Left colon (tissue), 2 donors: ENCODE results near the gene TGM1. TPM values are rescaled to one million over a fixed set of nuclear protein-coding genes. Genes with fewer than 3 reads are reported as not detected.
"Not testable (repeated sequence)": the region's sequence is repeated elsewhere in the genome, so short reads cannot be mapped to it uniquely, and the experiment has no call there.

Experiments used
- ATAC-seq: fragments of 200-7000 bp; cut with Tn5 transposase; one replicate; pipeline ENCODE4 v1.9.1; 2020; ENCODE audit warnings: mild to moderate bottlenecking, moderate library complexity
- DNase-seq, 2 donors: peaks; one replicate each; pipeline ENCODE4 v3.0.0-alpha.2; 2020
- intact Hi-C, 2 donors: fragments of 100-400 bp; cut with DNase I in 1 of 2; cut with micrococcal nuclease in 1 of 2; formaldehyde crosslinking; loops; one replicate each; pipeline versions ENCODE4 v1.11.2 to v1.14.0; 2022; cut with DNase I, micrococcal nuclease
- total RNA-seq, 2 donors: library from RNA; stranded (reverse); fragmentation: NEBNext Ultra II Directional; extraction: Animal tissue kit (Norgen Biotek cat#: 25700); gene quantifications; one replicate each; pipeline ENCODE4 v1.2.1, GENCODE V29; 2021
- donor health status: DM: no; HTN: no; CAD: no.
- donor health status: DM: yes; HTN: yes; CAD: no.

Gene TGM1
- total RNA-seq, 2 donors from 2014 or later: 2.3 to 2.9 TPM

GRCh38 chr14:24222987-24223386 is 40.0 kb downstream of the TGM1 start:
- DNase-seq, ATAC-seq, intact Hi-C loops: not testable (repeated sequence)

- ATAC-seq (no peak), DNase-seq (no peak)
- intact Hi-C loops: no loop called here
These were observed 43.5 kb downstream of the TGM1 start for GRCh38 chr14:24219521-24219920.

GRCh38 chr14:24219080-24219479 is 43.9 kb downstream of the TGM1 start:
- DNase-seq: no peak
- no peak for ATAC-seq
- intact Hi-C loops: no loop called here

DNA sequence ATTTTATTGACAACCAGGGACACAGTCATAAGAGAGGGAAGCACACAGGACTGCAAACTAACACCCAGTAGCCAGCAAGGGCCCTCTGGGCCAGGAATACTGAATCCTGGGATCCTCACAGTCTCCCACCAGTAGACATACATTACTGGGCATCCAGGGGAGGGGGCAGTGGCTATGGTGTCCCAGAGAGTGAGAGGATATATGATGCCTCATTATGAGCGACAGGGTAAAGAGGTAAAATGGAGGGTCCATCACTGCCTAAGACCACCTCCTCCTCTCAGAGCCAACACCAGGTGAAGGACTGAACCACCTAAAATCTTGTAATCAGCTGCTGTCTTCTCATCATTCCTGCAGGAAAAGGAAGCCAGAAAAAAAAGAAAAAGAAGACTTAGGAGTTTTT is 46.1 kb downstream of the TGM1 start:
- DNase-seq, ATAC-seq, intact Hi-C loops: not testable (repeated sequence)

- no peak for ATAC-seq
These were observed 46.7 kb downstream of the TGM1 start for GRCh38 chr14:24216345-24216699.

GRCh38 chr14:24215495-24216344 is 47.3 kb downstream of the TGM1 start, which contains the start of gene MDP1:
Gene MDP1 (minus strand): TSS chr14:24216066. CDS start chr14:24215955, 111 bp downstream.
- peak; percentile 76 for ATAC-seq
- peak; percentile 85 to 90 for DNase-seq

More at GRCh38 chr14:24216345-24216699, 46.7 kb downstream of the TGM1 start:
- DNase-seq: no peak
- intact Hi-C loops: no loop called here

GRCh38 chr14:24213866-24214662 is 48.9 kb downstream of the TGM1 start:
- intact Hi-C loops: no loop called here
- DNase-seq (no peak), ATAC-seq (no peak)

More at GRCh38 chr14:24215495-24216344, 47.3 kb downstream of the TGM1 start, which contains the start of gene MDP1:
- intact Hi-C loops: no loop called here

DNA sequence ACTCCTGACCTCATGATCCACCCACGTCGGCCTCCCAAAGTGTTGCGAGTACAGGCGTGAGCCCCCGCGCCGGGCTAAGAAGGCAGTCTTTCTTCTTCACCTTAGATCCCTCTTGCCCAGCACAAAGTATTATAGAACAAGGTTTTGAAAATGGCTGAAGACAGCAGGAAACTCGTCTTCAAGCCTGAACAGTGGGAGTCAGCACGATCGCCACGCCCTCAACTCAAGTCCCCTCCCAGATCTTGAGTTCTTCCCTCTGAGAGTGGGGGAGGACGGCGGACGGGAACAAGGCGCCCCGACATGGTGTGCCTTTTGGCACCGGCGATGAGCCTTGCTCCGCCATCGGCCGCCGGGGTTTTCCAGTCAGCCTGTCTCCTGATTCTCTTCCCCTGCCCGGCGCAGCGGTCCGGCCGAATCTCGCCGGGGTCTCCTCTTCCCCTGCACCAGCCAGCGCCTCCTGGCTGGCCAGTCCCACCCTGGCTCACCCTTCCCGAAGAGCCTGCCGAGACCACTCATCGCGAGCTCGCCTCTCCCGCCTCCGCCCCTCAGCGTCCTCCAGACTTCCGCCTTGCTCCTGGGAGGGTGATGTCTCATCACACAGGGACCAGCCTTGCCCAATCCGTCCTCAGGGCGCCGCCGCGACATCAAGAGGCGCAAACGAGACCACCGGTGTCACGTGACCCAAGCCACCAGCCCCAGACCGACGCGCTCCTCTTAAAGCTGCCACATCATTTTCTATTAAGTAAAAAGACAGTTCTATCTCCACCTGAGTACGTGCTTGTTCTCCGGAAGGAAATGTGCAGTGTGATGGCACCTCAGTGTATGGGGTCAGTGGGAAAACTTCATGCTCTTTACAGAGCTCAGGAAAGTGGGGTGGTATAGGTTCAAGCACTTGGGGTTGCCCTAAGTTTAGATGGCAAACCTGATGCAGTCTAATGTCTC is 49.8 kb downstream of the TGM1 start, which contains the start of gene CHMP4A:
CHMP4A (minus strand) TSS at position 565 of the 942 bp plus-strand sequence; CDS start at position 516, 49 bp downstream.
- peak; percentile 97 to 99 for DNase-seq
- intact Hi-C loops: no loop called here

GRCh38 chr14:24211311-24211710 is 51.7 kb downstream of the TGM1 start:
- no peak for ATAC-seq
- intact Hi-C loops: no loop called here
- no peak for DNase-seq

More for the DNA sequence above, 49.8 kb downstream of the TGM1 start, which contains the start of gene CHMP4A:
- peak; percentile 83 for ATAC-seq

DNA sequence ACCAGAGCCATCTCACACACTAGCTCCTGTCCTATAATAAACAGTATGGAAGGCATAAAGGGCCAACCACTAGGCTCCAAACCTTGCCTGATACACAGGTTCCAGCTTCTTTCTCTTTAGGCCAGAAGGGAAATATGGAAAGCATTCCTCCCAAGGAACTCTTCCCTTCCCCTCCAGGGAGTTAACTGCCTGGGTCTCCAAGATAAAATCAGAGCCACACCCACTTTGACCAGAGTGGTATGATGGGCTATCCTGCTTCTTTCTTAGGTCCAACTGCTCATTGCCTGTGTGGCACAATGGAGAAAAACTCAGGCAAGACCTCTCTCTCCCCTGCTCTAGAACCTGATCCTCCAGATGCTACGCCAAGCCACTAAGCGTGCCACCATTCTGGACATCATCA is 55.4 kb downstream of the TGM1 start:
- no peak for ATAC-seq
- intact Hi-C loops: no loop called here
- DNase-seq: no peak

DNA sequence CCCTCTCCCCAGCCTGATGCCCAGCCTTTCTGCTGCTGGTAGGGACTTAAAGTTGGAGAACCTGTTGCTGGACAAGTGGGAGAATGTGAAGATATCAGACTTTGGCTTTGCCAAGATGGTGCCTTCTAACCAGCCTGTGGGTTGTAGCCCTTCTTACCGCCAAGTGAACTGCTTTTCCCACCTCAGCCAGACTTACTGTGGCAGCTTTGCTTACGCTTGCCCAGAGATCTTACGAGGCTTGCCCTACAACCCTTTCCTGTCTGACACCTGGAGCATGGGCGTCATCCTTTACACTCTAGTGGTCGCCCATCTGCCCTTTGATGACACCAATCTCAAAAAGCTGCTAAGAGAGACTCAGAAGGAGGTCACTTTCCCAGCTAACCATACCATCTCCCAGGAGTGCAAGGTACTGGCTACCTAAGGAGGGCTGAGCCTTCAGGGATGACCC is 55.8 kb downstream of the TGM1 start:
- no peak for ATAC-seq
- intact Hi-C loops: no loop called here
- DNase-seq: no peak

GRCh38 chr14:24206260-24207103 is 56.5 kb downstream of the TGM1 start:
- ATAC-seq (no peak), DNase-seq (no peak)
- intact Hi-C loops: no loop called here

DNA sequence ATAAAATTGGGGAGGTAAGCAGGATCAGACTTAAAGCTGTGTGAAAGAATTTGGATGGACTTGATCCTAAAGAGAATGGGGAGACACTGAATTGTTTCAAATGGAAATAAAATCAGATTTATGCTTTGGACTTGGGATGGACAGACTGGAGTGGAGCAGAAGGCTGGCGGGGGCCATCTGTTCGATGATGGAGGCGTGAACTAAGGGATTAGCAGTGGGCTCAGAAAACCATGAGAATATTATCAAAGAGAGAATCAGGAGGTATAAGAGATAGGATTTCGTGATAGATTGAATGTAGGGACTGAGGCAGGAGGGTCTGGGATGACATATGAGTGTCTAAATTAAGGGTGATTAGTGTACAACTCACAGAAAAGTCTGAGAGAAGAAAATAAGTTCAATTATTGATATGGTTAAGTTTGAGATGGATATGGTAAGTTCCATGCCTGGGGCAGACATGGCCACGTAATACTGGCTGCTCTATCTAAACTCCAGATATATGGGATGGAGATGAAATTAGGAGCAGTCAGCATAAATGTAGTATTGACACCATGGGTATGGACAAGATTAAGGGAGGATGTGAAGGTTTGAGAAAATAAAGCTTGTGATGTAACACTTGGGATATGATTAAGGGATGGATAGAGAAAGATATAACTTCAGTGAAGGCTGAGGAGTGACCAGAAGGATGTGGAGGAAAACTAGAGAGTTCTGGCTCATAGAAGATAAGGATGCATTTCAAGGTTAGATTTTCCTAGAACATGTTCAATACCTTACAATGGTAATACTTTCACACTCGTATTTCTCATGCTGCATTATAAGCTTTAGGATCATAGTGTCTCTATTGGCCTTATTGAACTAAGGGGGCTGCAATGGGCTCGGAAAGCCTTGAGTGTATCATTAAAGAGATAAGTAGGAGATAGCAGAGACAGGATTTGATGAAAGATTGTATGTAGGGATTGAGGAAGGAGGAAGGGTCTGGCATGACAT is 58.5 kb downstream of the TGM1 start:
- intact Hi-C loops: no loop called here
- ATAC-seq (no peak), DNase-seq (no peak)

DNA sequence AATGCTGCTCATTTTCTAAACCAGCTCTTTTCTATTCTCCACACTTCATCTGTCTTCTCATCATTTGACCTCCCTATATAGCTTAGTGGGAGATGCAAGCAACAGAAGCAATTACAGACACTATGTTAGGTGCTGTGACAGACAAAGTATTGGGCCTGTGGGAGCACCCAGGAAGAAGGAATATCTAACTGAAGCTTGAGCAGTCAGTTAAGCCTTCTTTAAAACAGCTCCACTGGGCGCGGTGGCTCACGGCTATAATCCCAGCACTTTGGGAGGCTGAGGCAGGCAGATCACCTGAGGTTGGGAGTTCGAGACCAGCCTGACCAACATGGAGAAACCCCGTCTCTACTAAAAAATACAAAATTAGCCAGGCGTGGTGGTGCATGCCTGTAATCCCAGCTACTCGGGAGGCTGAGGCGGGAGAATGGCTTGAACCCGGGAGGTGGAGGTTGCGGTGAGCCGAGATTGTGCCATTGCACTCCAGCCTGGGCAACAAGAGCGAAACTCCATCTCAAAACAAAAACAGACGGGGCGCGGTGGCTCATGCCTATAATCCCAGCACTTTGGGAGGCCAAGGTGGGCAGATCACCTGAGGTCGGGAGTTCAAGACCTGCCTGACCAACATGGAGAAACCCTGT is 59.6 kb downstream of the TGM1 start:
- DNase-seq, ATAC-seq, intact Hi-C loops: not testable (repeated sequence)

GRCh38 chr14:24202538-24202937 is 60.4 kb downstream of the TGM1 start:
- intact Hi-C loops, ATAC-seq, DNase-seq: not testable (repeated sequence)
